ENCODE measurements around the gene SEL1L3. TPM values are rescaled to one million over a fixed set of nuclear protein-coding genes. Genes with fewer than 3 reads are reported as not detected.
A peak's percentile ranks its signal among the peaks of the same experiment; 100 is the strongest.

Gene SEL1L3
- total RNA-seq, 1 experiment from 2014 or later, result 31.9 TPM

DNA sequence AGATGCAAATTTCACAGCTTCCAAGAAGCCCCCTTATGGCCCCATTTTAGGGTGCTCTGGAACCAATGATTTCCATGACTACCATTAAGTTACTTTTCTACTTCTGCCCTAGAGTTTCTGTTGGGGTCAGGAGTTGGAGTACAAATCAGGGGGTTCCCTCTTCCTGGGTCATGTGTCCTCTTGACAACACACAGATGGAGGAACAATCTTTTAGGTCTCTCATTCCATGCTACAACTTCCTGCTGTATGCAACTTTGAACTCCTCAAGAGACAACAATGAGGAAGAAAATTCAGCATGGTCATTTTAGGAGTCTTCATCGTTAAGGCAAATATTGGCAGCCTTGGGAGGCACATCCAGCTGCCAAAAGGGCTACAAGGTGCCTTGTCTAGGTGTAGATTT lies 79.7 kb downstream of the SEL1L3 start:
- Histone ChIP-seq H3K79me2 (ENCODE audit: low read length) (no peaks in the 10 kb centered on the region), H3K27ac (ENCODE audit: low read length) (no peak overlapping the region), H3K4me3 (ENCODE audit: low read length) (no peak overlapping the region), H3K9ac (ENCODE audit: low read length) (no peak overlapping the region), H3K4me2 (ENCODE audit: low read length) (no peak overlapping the region), H3K4me1 (ENCODE audit: insufficient read depth, low read length) (peaks cover 6% of the 10 kb centered on the region), H3K9me3 (ENCODE audit: low read length) (no peaks in the 10 kb centered on the region), H3K36me3 (ENCODE audit: low read depth, low read length) (no peaks in the 10 kb centered on the region), H3K27me3 (ENCODE audit: low read length) (no peaks in the 10 kb centered on the region), H2AFZ (ENCODE audit: low read length) (no peak overlapping the region), H4K20me1 (ENCODE audit: low read length) (no peaks in the 10 kb centered on the region), H3K9me2 (replicated peaks; ENCODE audit: low read length) (no peaks in the 10 kb centered on the region), H3F3A (ENCODE audit: low read length, unreplicated experiment) (no peaks in the 10 kb centered on the region)
- TF ChIP-seq, protein P1, sequence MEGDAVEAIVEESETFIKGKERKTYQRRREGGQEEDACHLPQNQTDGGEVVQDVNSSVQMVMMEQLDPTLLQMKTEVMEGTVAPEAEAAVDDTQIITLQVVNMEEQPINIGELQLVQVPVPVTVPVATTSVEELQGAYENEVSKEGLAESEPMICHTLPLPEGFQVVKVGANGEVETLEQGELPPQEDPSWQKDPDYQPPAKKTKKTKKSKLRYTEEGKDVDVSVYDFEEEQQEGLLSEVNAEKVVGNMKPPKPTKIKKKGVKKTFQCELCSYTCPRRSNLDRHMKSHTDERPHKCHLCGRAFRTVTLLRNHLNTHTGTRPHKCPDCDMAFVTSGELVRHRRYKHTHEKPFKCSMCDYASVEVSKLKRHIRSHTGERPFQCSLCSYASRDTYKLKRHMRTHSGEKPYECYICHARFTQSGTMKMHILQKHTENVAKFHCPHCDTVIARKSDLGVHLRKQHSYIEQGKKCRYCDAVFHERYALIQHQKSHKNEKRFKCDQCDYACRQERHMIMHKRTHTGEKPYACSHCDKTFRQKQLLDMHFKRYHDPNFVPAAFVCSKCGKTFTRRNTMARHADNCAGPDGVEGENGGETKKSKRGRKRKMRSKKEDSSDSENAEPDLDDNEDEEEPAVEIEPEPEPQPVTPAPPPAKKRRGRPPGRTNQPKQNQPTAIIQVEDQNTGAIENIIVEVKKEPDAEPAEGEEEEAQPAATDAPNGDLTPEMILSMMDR (conservative IDR thresholded peaks at IDR 0.05; ENCODE audit: low read depth, low read length), result no peak
- TF ChIP-seq EZH2phosphoT487 (IDR thresholded peaks at IDR 0.05; ENCODE audit: borderline replicate concordance, low read length) (no peak), EZH2 (IDR thresholded peaks at IDR 0.05; ENCODE audit: low read length, unreplicated experiment) (no peak)
- ChIA-PET CTCF (no interaction called here), POLR2A (ENCODE audit: unreplicated experiment) (no interaction called here)
- intact Hi-C loops (cut with micrococcal nuclease), result no loop called here
- BruUV-seq (replicated peaks), result no TSS peak
- DNase-seq, result no peak
- ATAC-seq, result no peak

DNA sequence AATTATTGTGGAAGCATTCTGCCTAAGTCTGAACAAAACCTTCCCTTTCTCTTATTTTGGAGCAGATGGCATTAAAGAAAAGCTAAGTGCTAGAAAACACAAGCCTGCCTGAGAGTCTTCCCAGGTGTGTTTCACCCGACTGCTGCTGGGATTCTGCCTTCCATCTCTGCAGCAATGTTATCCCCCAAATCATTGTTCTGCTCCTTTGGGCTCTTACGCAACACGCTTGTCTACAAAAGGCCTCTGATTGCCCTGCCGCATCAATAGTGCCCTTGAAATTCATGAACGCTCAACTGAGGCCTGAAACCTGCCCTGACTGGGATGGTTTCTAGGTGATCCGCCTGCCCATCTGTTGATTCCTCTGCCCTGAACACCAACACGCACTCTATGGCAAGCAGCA lies 80.3 kb downstream of the SEL1L3 start:
- Histone ChIP-seq H3K4me2 (ENCODE audit: low read length) (no peak overlapping the region), H3K27me3 (ENCODE audit: low read length) (no peaks in the 10 kb centered on the region), H3F3A (ENCODE audit: low read length, unreplicated experiment) (no peaks in the 10 kb centered on the region), H2AFZ (ENCODE audit: low read length) (no peak overlapping the region), H3K9me3 (ENCODE audit: low read length) (no peaks in the 10 kb centered on the region), H4K20me1 (ENCODE audit: low read length) (no peaks in the 10 kb centered on the region), H3K79me2 (ENCODE audit: low read length) (no peaks in the 10 kb centered on the region), H3K9me2 (replicated peaks; ENCODE audit: low read length) (no peaks in the 10 kb centered on the region), H3K36me3 (ENCODE audit: low read depth, low read length) (no peaks in the 10 kb centered on the region), H3K27ac (ENCODE audit: low read length) (no peak overlapping the region), H3K4me3 (ENCODE audit: low read length) (no peak overlapping the region), H3K9ac (ENCODE audit: low read length) (no peak overlapping the region), H3K4me1 (ENCODE audit: insufficient read depth, low read length) (peaks cover 6% of the 10 kb centered on the region)
- ChIA-PET CTCF (no interaction called here), POLR2A (ENCODE audit: unreplicated experiment) (no interaction called here)
- no TSS peak for BruUV-seq (replicated peaks)
- intact Hi-C loops (cut with micrococcal nuclease), result no loop called here
- TF ChIP-seq, protein P1 (conservative IDR thresholded peaks at IDR 0.05; ENCODE audit: low read depth, low read length), result no peak
- TF ChIP-seq EZH2phosphoT487 (IDR thresholded peaks at IDR 0.05; ENCODE audit: borderline replicate concordance, low read length) (no peak), EZH2 (IDR thresholded peaks at IDR 0.05; ENCODE audit: low read length, unreplicated experiment) (no peak)
- ATAC-seq (no peak), DNase-seq (no peak)

DNA sequence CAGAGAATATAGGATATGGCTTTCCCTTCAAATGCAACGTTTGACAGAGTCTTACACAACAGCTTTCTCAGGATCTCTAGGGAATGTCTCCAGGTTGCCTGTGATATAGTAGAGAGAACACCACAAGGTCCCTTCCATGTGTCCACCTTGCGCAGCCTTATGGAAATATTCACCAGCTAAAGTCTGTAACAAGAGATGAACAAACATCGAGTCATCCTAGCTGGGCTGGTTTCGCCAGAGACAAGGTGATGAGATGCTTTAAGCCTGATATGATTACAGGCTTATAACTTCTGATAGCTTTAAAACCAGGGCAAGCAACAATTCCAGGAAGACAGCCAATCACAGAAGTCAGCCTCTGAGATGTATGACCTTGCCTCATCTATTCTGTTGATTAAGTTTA lies 83.8 kb downstream of the SEL1L3 start:
- intact Hi-C loops (cut with micrococcal nuclease), result no loop called here
- ATAC-seq (peak; percentile 93), DNase-seq (peak; percentile 63)
- ChIA-PET POLR2A (ENCODE audit: unreplicated experiment) (interaction anchor here (0.5 to 0.7 kb wide), 2 partner anchors 10 to 127 kb away, joined by 5 to 9 read pairs; no protein-coding TSS in a partner anchor), CTCF (interaction anchor here (1.2 kb wide), 1 partner anchor 11 kb away, joined by 3 read pairs; no protein-coding TSS in a partner anchor)
- Histone ChIP-seq H2AFZ (ENCODE audit: low read length) (no peak overlapping the region), H3K4me2 (ENCODE audit: low read length) (no peak overlapping the region), H3K9ac (ENCODE audit: low read length) (no peak overlapping the region), H3K27ac (ENCODE audit: low read length) (no peak overlapping the region), H3K27me3 (ENCODE audit: low read length) (no peaks in the 10 kb centered on the region), H4K20me1 (ENCODE audit: low read length) (no peaks in the 10 kb centered on the region), H3K79me2 (ENCODE audit: low read length) (no peaks in the 10 kb centered on the region), H3K36me3 (ENCODE audit: low read depth, low read length) (no peaks in the 10 kb centered on the region), H3K9me2 (replicated peaks; ENCODE audit: low read length) (no peaks in the 10 kb centered on the region), H3K9me3 (ENCODE audit: low read length) (no peaks in the 10 kb centered on the region), H3K4me3 (ENCODE audit: low read length) (no peak overlapping the region), H3F3A (ENCODE audit: low read length, unreplicated experiment) (no peaks in the 10 kb centered on the region), H3K4me1 (ENCODE audit: insufficient read depth, low read length) (peaks cover 6% of the 10 kb centered on the region)
- no peak for TF ChIP-seq EZH2phosphoT487 (IDR thresholded peaks at IDR 0.05; ENCODE audit: borderline replicate concordance, low read length)
- TF ChIP-seq EZH2 (IDR thresholded peaks at IDR 0.05; ENCODE audit: low read length, unreplicated experiment), result no peak
- TF ChIP-seq, protein P1 (conservative IDR thresholded peaks at IDR 0.05; ENCODE audit: low read depth, low read length), result no peak
- BruUV-seq (replicated peaks), result no TSS peak

All from PC-3 (cell line).